SW 1271 (cell line): ENCODE results near the gene IFNA7.
A peak's percentile ranks its signal among the peaks of the same experiment; 100 is the strongest.
"Not testable (repeated sequence)": the region's sequence is repeated elsewhere in the genome, so short reads cannot be mapped to it uniquely, and the experiment has no call there.

Experiments used
- DNase-seq, 2 experiments: peaks; one replicate each; lab custom pipeline; 2025; lab: John Stamatoyannopoulos, UW

IFNA7 gene

DNA sequence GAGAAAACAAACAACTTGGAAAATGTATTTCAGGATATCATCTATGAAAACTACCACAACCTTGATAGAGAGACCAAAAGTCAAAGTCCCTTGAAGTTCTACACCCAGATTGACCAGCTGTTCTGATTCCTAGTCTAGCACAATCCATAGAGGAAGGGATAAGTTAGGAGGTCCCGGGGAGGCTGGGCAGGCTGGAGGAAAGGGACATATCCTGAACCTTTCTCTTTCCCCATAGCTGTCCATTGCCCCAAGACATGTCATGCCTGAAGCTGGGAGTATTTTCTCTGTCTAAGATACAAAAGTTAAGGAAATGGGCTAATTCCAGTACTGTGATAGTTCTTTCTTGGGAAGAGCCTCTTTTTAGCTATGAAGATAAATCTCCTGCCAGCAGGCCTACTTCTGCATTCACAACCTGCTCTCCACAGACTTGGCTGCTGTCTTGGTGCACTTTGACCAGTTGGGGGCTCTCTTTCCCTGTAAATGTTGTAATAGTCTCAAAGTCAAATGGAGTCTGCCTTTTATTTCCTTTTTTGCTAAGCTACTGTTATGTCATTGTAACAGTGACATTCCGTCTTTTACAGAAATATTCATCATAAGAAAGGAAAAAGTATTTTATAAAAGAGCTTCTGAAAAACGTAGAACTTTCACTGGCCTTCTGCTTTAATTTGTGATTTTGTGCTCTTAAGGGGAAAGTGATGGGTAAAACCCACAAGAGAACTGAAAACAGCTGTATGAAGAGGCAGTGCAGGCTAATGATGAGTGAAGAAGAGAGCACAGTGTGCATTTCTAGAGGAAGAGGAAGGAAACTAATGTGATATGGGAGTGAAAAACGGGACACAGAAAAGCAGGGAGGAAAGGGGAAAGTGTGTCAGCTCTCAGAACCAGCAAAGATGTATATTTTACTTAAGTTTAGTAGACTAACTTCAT, 18.9 kb downstream of the IFNA7 start:
- not testable (repeated sequence) for DNase-seq

GRCh38 chr9:21174671-21175070, 27.3 kb downstream of the IFNA7 start:
- DNase-seq: no peak

GRCh38 chr9:21172156-21172555, 29.8 kb downstream of the IFNA7 start:
- no peak for DNase-seq

GRCh38 chr9:21171351-21171750, 30.7 kb downstream of the IFNA7 start:
- no peak for DNase-seq

GRCh38 chr9:21166560-21166959, 35.4 kb downstream of the IFNA7 start, which contains the start of gene IFNA21:
IFNA21 (minus strand) TSS chr9:21166660; CDS start chr9:21166612, 48 bp downstream.
- DNase-seq: not testable (repeated sequence)

GRCh38 chr9:21165516-21165915, 36.5 kb downstream of the IFNA7 start:
- no peak for DNase-seq

GRCh38 chr9:21160178-21160577, 41.8 kb downstream of the IFNA7 start:
- DNase-seq: no peak

GRCh38 chr9:21155501-21155900, 46.5 kb downstream of the IFNA7 start:
- DNase-seq: no peak

- peak in 1 of 2 experiments; percentile 6 for DNase-seq
Measured at GRCh38 chr9:21154018-21154608, 47.9 kb downstream of the IFNA7 start.

DNA sequence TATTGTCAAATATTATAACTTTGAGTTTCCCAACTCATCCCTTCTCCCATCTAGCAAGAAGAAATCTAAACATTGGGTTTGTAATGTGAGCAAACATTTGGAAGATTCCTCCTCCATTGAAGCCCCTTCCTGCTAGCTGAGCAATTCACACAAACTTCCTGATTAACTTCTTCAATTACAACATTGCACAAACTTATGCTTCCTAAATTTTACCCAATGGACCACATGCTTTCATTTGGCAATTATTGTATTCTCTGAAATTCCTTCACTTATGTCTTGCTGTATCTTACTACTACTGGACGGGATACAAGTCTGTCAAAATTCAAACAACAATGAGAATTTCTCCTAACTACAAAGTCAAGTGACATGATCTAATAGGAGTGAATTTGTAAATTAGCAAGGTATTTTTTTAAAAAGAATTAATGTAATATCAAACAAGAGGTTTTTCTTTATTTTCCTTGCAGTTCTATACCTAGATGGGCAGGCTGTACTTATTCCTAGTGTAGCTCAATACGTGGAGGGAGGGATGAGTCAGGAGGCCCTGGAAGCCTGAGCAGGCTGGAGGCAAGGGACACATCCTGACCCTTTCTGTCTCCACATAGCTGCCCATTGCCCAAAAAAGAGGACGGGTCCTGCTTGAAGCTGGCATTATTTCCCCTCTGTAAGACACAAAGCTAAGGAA, 48.5 kb downstream of the IFNA7 start:
- no peak for DNase-seq
